Measurements from ENCODE around the gene PRAC1. TPM values are rescaled to one million over a fixed set of nuclear protein-coding genes. Genes with fewer than 3 reads are reported as not detected.

Gene PRAC1
- total and polyA plus RNA-seq, 2 donors (not counting 1 experiment from before 2014, with no cell fraction given): not detected

DNA sequence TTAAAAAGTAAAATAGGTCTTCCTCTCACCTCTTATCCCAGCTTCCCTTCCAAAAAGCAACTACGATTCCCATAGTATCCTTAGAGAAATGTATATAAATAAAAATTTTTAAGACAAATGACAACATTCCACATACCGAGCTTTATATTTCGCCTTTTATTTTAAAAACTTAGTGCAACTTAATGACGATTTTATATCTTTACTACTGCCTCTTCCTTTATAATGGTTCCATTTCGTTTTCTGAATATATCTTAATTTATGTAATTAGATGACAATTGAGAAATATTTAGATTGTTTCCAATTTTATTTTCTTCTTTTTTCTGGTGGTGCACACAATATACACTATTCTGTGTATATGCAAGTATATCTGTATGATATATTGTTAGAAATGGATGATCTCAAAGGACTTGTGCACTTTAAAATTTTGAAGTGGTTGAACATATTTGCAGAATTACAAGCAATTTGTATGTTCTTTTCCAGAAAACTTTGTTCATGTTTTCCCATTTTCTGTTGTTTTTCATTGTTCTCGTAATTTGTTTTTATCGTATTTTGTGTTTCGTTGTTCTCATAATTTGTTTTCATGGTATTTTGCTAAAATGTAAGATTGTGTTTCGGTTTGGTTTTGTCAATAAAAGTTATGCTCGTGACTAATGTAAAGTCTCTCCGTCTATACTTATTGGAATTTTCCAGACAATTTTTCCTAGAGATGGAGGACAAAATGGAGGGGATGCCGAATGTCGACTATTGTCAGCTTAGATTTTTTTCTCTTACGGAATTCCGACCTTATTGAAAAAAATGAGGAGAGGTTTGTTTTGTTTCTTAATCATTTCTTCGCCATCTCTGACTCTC, 26.6 kb upstream of the PRAC1 start:
- H3K27me3 ChIP-seq (replicated peaks in 1 of 4; ENCODE audit: control extremely low read depth in 1 of 4, control insufficient read depth in 3 of 4, insufficient read depth in 4 of 4, low read length in 3 of 4): peaks cover 0 to 97% (median 87%) of the 10 kb centered on the region in 4 experiments
- Mint-ChIP-seq H3K4me1 (peaks cover 15% of the 10 kb centered on the region), H3K9me3 (ENCODE audit: insufficient read depth) (no peaks in the 10 kb centered on the region), H3K27me3 (peaks cover 80% of the 10 kb centered on the region), H3K27ac (no peak overlapping the region), H3K4me3 (no peak overlapping the region)
- H3K9ac ChIP-seq (ENCODE audit: low read length): no peak overlapping the region
- no peak overlapping the region for H3K4me2 ChIP-seq (replicated peaks; ENCODE audit: low read depth, low read length, poor library complexity, severe bottlenecking)
- DNase-seq (peak; percentile 34), ATAC-seq (ENCODE audit: low read depth) (no peak)
- ChIA-PET CTCF (interaction anchor here (0.7 to 2.6 kb wide), 5 partner anchors 25 to 802 kb away, joined by 3 to 13 read pairs (median 3); partner anchors contain the start of gene PRAC2), POLR2A (no interaction called here)
- H4K20me1 ChIP-seq (ENCODE audit: control insufficient read depth, insufficient read depth, low read length, poor library complexity, severe bottlenecking): no peaks in the 10 kb centered on the region
- H3K27ac ChIP-seq (ENCODE audit: low read length in 2 of 2): no peak overlapping the region
- H3K4me1 ChIP-seq (ENCODE audit: control insufficient read depth in 2 of 2, insufficient read depth in 2 of 2, low read length in 2 of 2): peaks cover 3 to 58% of the 10 kb centered on the region in 2 donors
- 23% methylated on average over 4 of the region's 16 CpGs for WGBS (ENCODE audit: insufficient coverage)
- peaks cover 0 to 42% (median 6%) of the 10 kb centered on the region in 3 donors for H3K9me3 ChIP-seq (ENCODE audit: control extremely low read depth in 1 of 3, control insufficient read depth in 2 of 3, insufficient read depth in 1 of 3, low read length in 2 of 3)
- TF ChIP-seq, protein P1, sequence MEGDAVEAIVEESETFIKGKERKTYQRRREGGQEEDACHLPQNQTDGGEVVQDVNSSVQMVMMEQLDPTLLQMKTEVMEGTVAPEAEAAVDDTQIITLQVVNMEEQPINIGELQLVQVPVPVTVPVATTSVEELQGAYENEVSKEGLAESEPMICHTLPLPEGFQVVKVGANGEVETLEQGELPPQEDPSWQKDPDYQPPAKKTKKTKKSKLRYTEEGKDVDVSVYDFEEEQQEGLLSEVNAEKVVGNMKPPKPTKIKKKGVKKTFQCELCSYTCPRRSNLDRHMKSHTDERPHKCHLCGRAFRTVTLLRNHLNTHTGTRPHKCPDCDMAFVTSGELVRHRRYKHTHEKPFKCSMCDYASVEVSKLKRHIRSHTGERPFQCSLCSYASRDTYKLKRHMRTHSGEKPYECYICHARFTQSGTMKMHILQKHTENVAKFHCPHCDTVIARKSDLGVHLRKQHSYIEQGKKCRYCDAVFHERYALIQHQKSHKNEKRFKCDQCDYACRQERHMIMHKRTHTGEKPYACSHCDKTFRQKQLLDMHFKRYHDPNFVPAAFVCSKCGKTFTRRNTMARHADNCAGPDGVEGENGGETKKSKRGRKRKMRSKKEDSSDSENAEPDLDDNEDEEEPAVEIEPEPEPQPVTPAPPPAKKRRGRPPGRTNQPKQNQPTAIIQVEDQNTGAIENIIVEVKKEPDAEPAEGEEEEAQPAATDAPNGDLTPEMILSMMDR (IDR thresholded peaks at IDR 0.05): no peak
- no peak for TF ChIP-seq EZH2 (IDR thresholded peaks at IDR 0.05; ENCODE audit: borderline replicate concordance, insufficient read depth, low read depth, low read length, poor library complexity, severe bottlenecking)
- no peaks in the 10 kb centered on the region for H3K36me3 ChIP-seq (replicated peaks in 1 of 2; ENCODE audit: control extremely low read depth in 1 of 2, control insufficient read depth in 1 of 2, extremely low read depth in 1 of 2, insufficient read depth in 2 of 2, low read length in 1 of 2)
- intact Hi-C loops (cut with micrococcal nuclease): no loop called here
- no peak overlapping the region for H3K4me3 ChIP-seq (ENCODE audit: control extremely low read depth in 1 of 5, extremely low read depth in 1 of 5, insufficient read depth in 1 of 5, low read depth in 2 of 5, low read length in 4 of 5)
- H2AFZ ChIP-seq (ENCODE audit: insufficient read depth, low read depth, low read length, poor library complexity, severe bottlenecking): no peak overlapping the region
- no peaks in the 10 kb centered on the region for H3K79me2 ChIP-seq (ENCODE audit: control insufficient read depth, insufficient read depth, low read length)
